ENCODE results near the gene GRIN2A. TPM values are rescaled to one million over a fixed set of nuclear protein-coding genes. Genes with fewer than 3 reads are reported as not detected.

GRIN2A gene
- total RNA-seq, 1 donor from 2014 or later = not detected

- TF ChIP-seq, protein P1, sequence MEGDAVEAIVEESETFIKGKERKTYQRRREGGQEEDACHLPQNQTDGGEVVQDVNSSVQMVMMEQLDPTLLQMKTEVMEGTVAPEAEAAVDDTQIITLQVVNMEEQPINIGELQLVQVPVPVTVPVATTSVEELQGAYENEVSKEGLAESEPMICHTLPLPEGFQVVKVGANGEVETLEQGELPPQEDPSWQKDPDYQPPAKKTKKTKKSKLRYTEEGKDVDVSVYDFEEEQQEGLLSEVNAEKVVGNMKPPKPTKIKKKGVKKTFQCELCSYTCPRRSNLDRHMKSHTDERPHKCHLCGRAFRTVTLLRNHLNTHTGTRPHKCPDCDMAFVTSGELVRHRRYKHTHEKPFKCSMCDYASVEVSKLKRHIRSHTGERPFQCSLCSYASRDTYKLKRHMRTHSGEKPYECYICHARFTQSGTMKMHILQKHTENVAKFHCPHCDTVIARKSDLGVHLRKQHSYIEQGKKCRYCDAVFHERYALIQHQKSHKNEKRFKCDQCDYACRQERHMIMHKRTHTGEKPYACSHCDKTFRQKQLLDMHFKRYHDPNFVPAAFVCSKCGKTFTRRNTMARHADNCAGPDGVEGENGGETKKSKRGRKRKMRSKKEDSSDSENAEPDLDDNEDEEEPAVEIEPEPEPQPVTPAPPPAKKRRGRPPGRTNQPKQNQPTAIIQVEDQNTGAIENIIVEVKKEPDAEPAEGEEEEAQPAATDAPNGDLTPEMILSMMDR (IDR thresholded peaks at IDR 0.05) = no peak
- Mint-ChIP-seq H3K4me1 (ENCODE audit: low read depth) (peaks cover 7% of the 10 kb centered on the region), H3K27ac (ENCODE audit: unreplicated experiment) (no peak overlapping the region), H3K27me3 (ENCODE audit: low read depth) (peaks cover 1% of the 10 kb centered on the region), H3K36me3 (ENCODE audit: low read depth) (no peaks in the 10 kb centered on the region), H3K4me3 (ENCODE audit: unreplicated experiment) (no peak overlapping the region), H3K9me3 (ENCODE audit: low read depth) (peaks cover 2% of the 10 kb centered on the region)
- no peak for DNase-seq (ENCODE audit: low spot score)
Measured at GRCh38 chr16:9845661-9846361, 336.4 kb downstream of the GRIN2A start.

- TF ChIP-seq, protein P1 (IDR thresholded peaks at IDR 0.05) = no peak
- Mint-ChIP-seq H3K27ac (ENCODE audit: unreplicated experiment) (no peak overlapping the region), H3K4me3 (ENCODE audit: unreplicated experiment) (no peak overlapping the region), H3K36me3 (ENCODE audit: low read depth) (no peaks in the 10 kb centered on the region), H3K4me1 (ENCODE audit: low read depth) (peaks cover 7% of the 10 kb centered on the region), H3K9me3 (ENCODE audit: low read depth) (peaks cover 2% of the 10 kb centered on the region), H3K27me3 (ENCODE audit: low read depth) (no peaks in the 10 kb centered on the region)
- no peak for DNase-seq (ENCODE audit: low spot score)
Measured at GRCh38 chr16:9844361-9844760, 337.9 kb downstream of the GRIN2A start.

- peaks cover 2% of the 10 kb centered on the region for H3K9me3 Mint-ChIP-seq (ENCODE audit: low read depth)
- H3K4me1 Mint-ChIP-seq (ENCODE audit: low read depth) = peaks cover 7% of the 10 kb centered on the region
- TF ChIP-seq, protein P1 (IDR thresholded peaks at IDR 0.05) = no peak
- no peaks in the 10 kb centered on the region for H3K36me3 Mint-ChIP-seq (ENCODE audit: low read depth)
- no peak overlapping the region for H3K4me3 Mint-ChIP-seq (ENCODE audit: unreplicated experiment)
- DNase-seq (ENCODE audit: low spot score) = no peak
- H3K27me3 Mint-ChIP-seq (ENCODE audit: low read depth) = no peaks in the 10 kb centered on the region
- H3K27ac Mint-ChIP-seq (ENCODE audit: unreplicated experiment) = no peak overlapping the region
Measured at GRCh38 chr16:9843424-9844018, 338.7 kb downstream of the GRIN2A start.

DNA sequence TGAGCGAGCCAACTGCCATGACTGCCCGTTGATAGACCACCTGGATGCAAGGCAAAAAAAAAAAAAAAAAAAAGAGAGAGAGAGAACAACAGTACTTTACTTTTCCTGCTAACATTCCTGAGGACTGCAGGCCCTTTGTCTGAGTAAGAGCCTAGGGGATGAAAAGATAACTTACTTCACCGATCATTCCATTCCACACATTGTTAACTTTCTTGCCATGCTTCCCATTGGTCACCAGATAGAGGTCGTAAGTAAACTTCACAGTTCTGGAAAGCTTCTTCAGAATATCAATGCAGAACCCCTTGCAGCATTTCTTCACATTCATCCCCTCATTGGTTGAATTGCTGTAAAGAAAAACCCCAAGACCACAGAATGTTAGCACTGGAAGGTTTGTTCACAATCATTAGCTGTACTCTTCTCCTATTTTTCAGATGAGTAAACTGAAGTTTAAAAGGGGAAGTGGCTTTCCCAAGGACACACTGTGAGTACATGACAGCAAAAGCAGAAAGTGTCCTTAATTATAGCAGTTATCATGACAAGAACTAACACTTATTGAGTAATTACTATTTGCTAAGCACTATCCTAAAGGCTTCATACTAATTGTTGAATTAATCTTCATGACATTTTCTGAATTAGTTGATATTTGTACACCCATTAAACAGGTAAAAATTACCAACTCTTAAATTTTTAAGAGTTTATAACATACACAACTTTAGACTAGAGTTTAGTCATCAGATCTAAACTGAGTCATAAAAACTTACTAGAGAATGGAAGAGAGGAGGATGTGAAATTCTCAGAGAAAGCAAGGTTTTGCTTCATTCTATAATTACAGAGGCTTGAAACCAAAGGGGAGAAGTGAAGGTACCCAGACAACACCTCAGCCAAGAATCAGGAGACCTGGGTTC is 341.2 kb downstream of the GRIN2A start:
- Mint-ChIP-seq H3K4me1 (ENCODE audit: low read depth) (peaks cover 3% of the 10 kb centered on the region), H3K9me3 (ENCODE audit: low read depth) (peaks cover 2% of the 10 kb centered on the region), H3K27ac (ENCODE audit: unreplicated experiment) (no peak overlapping the region), H3K4me3 (ENCODE audit: unreplicated experiment) (no peak overlapping the region), H3K36me3 (ENCODE audit: low read depth) (no peaks in the 10 kb centered on the region), H3K27me3 (ENCODE audit: low read depth) (no peaks in the 10 kb centered on the region)
- TF ChIP-seq, protein P1 (IDR thresholded peaks at IDR 0.05) = no peak
- DNase-seq (ENCODE audit: low spot score) = no peak

DNA sequence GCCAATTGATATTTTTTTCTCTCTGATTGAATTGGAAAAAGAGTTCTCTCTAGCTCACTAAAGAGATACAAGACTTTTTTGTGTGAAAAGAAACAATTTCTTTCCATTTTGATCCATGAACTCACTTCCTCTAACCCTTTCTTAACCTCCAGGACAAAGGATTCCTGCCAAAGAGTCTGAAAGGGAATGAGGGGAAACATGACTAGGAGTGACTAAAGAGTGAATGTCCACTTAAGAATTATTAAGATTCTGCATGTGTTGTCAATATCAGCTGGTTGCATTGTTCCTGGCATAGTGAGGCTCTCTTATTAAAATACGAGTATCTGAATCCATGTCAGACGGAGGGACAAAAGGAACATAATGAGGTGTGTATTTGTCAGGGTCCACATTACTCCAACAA is 344.7 kb downstream of the GRIN2A start:
- H3K27me3 Mint-ChIP-seq (ENCODE audit: low read depth) = no peaks in the 10 kb centered on the region

More for the DNA sequence above, 344.7 kb downstream of the GRIN2A start:
- Mint-ChIP-seq H3K9me3 (ENCODE audit: low read depth) (no peaks in the 10 kb centered on the region), H3K4me1 (ENCODE audit: low read depth) (no peaks in the 10 kb centered on the region), H3K27ac (ENCODE audit: unreplicated experiment) (no peak overlapping the region), H3K4me3 (ENCODE audit: unreplicated experiment) (no peak overlapping the region), H3K36me3 (ENCODE audit: low read depth) (no peaks in the 10 kb centered on the region)
- no peak for DNase-seq (ENCODE audit: low spot score)
- TF ChIP-seq, protein P1 (IDR thresholded peaks at IDR 0.05) = no peak

Data from chondrocyte (in vitro differentiated cells).